ENCODE measurements around the gene POU5F1.
A peak's percentile ranks its signal among the peaks of the same experiment; 100 is the strongest.

Gene POU5F1

DNA sequence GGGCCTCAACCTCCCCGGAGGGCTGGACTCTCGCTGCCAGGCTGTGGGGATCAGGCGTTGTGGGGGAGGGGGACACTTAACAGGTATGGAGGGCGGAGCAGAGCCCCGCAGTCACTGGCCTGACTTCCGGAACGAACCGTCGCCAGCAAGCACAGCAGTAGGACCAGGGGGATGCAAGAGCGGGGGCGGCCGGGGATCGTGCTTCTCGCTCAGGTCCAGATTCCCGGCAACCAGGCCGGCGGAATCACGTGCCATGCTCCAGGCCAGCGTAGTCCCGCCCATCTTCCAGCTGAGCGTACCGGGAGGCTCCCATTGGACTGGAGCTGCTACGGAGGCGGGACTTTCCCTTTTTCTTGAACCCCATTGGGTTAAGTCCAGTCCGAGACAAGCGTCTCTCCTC, 10.0 kb upstream of the POU5F1 start:
- peaks cover 6% of the 10 kb centered on the region for H3K4me1 Mint-ChIP-seq
- H3K27ac Mint-ChIP-seq: no peak overlapping the region
- H3K9me3 Mint-ChIP-seq: no peaks in the 10 kb centered on the region
- H3K27me3 Mint-ChIP-seq (ENCODE audit: low read depth): no peaks in the 10 kb centered on the region
- no peak for TF ChIP-seq CTCF (IDR thresholded peaks at IDR 0.05; ENCODE audit: unreplicated experiment in 3 of 3)
- no peaks in the 10 kb centered on the region for H3K36me3 Mint-ChIP-seq (ENCODE audit: low read depth)
- no peak overlapping the region for H3K4me3 Mint-ChIP-seq

- no peaks in the 10 kb centered on the region for H3K9me3 Mint-ChIP-seq
- H3K27ac Mint-ChIP-seq: no peak overlapping the region
- H3K36me3 Mint-ChIP-seq (ENCODE audit: low read depth): no peaks in the 10 kb centered on the region
- H3K4me1 Mint-ChIP-seq: peaks cover 6% of the 10 kb centered on the region
- H3K4me3 Mint-ChIP-seq: no peak overlapping the region
- no peaks in the 10 kb centered on the region for H3K27me3 Mint-ChIP-seq (ENCODE audit: low read depth)
- no peak for TF ChIP-seq CTCF (IDR thresholded peaks at IDR 0.05; ENCODE audit: unreplicated experiment in 3 of 3)
Measured at GRCh38 chr6:31179896-31180295, 9.4 kb upstream of the POU5F1 start.

GRCh38 chr6:31179042-31179386, 8.5 kb upstream of the POU5F1 start:
- TF ChIP-seq CTCF (IDR thresholded peaks at IDR 0.05; ENCODE audit: unreplicated experiment in 3 of 3): no peak
- Mint-ChIP-seq H3K36me3 (ENCODE audit: low read depth) (no peaks in the 10 kb centered on the region), H3K4me3 (no peak overlapping the region), H3K4me1 (peaks cover 6% of the 10 kb centered on the region), H3K27me3 (ENCODE audit: low read depth) (peaks cover 5% of the 10 kb centered on the region), H3K9me3 (no peaks in the 10 kb centered on the region), H3K27ac (no peak overlapping the region)

- Mint-ChIP-seq H3K9me3 (no peaks in the 10 kb centered on the region), H3K4me1 (peaks cover 6% of the 10 kb centered on the region), H3K4me3 (no peak overlapping the region), H3K27ac (no peak overlapping the region), H3K36me3 (ENCODE audit: low read depth) (no peaks in the 10 kb centered on the region), H3K27me3 (ENCODE audit: low read depth) (peaks cover 5% of the 10 kb centered on the region)
- no peak for TF ChIP-seq CTCF (IDR thresholded peaks at IDR 0.05; ENCODE audit: unreplicated experiment in 3 of 3)
Measured at GRCh38 chr6:31178143-31179041, 7.9 kb upstream of the POU5F1 start.

- Mint-ChIP-seq H3K4me3 (no peak overlapping the region), H3K27me3 (ENCODE audit: low read depth) (peaks cover 8% of the 10 kb centered on the region), H3K27ac (peak overlapping the region in 1 of 3 experiments; percentile 20), H3K4me1 (peaks cover 6% of the 10 kb centered on the region), H3K36me3 (ENCODE audit: low read depth) (no peaks in the 10 kb centered on the region), H3K9me3 (no peaks in the 10 kb centered on the region)
- TF ChIP-seq CTCF (IDR thresholded peaks at IDR 0.05; ENCODE audit: unreplicated experiment in 3 of 3): no peak
Measured at GRCh38 chr6:31175971-31176370, 5.5 kb upstream of the POU5F1 start.

GRCh38 chr6:31174378-31174777, 3.9 kb upstream of the POU5F1 start:
- no peak overlapping the region for H3K27ac Mint-ChIP-seq
- no peak overlapping the region for H3K4me3 Mint-ChIP-seq
- no peaks in the 10 kb centered on the region for H3K36me3 Mint-ChIP-seq (ENCODE audit: low read depth)
- H3K4me1 Mint-ChIP-seq: peaks cover 6% of the 10 kb centered on the region
- peaks cover 18% of the 10 kb centered on the region for H3K27me3 Mint-ChIP-seq (ENCODE audit: low read depth)
- no peak for TF ChIP-seq CTCF (IDR thresholded peaks at IDR 0.05; ENCODE audit: unreplicated experiment in 3 of 3)
- H3K9me3 Mint-ChIP-seq: no peaks in the 10 kb centered on the region
